CD4-positive, alpha-beta T cell treated with Interleukin-2 at 100 ng/mL for 4 hours (primary cell): Measurements from ENCODE around the gene ATG16L1.

Experiments used
- DNase-seq: peaks from one replicate; pipeline ENCODE4 v3.0.0-alpha.2; 2020; ENCODE audit warnings: low spot score

The ATG16L1 gene

DNA sequence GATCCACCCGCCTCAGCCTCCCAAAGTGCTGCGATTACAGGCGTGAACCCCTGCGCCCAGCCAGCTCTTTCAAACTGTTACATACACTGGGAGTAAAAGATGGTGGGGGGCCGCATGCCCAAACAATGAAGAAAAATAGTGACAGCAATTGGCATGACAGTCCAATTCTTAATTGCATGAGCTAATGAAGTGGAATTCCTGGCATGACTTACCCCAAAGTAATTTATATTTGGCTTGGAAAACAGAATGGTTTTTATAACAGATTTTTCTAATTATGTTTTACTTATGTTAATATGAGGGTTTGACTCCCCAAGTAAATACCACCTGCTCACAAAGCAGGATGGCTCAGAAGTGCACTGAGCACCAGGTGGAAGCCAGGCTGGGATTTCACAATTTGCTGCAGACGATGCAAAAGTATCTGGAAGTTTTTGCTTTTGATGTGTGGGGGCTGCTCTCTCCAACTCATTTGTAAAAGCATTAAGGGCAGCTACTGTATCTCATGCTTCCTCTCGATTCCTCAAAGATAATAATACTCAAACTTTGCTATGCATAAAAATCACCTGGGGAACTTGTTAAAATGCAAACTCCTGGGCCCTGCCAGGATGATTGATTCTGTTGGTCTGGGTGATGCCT lies 24.0 kb upstream of the ATG16L1 start:
- DNase-seq: no peak

DNA sequence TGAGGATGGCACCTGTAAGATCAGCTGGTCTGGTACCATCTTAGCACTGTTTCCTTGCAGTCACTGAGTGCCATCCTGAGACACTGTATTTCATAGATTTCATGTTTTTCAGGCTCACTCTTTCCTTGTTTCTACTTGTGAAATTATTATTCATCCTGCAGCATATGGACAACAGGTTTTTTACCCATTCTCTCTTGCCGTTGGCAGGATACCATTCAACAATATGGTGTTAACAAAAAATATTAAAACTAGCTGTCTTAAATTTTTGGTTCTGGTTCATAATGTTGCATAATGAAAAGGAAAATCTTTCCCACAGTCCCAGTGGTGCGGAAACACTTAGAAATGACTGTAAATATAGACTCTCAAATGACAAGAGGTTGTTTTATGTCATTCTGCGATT lies 23.1 kb upstream of the ATG16L1 start:
- DNase-seq: no peak

DNA sequence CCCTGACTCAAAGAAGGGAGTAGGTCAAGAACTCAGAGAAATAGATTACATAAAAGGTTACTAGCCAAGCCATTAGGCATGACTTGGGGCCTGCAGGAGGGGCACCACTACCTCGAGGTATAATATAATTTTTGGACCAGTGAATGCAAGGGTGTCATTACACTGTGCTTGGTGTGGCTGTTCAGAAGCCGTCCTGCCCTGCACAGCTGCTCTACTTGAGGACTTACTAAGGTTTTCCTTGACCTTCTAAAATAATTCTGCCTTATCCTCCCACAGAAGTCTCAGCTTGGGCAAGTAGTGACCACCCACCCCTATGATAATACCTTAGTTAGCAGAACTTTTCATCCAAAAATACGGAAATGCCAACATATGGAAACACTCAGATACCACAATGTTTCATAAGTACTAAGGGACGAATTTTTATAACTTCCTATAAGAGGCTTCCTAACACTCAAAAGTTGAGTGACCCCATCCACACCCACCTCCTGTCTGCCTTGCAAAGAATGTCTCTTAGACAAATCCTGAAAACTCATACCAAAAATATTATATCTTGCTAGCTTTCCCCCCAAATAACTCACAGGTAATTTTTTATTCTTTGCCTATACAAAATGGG lies 17.7 kb upstream of the ATG16L1 start:
- no peak for DNase-seq

DNA sequence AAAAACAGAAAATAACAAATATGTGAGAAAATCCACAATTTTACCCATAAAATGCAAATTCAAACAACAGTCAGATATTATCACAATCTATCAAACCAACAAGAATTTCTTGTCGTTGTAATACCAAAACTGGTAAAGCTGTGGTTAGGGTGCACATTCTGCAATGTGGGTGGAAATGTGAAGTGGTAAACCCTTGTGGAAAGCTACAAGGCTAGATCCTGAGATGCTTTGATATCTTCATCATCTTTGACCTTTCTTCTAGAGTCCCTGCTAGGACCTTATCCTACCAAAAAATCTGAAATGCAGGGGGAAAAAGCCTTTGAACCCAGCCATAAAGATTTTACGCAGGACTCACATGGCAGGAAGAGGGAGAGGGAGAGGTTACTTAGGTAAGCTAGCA lies 17.2 kb upstream of the ATG16L1 start:
- DNase-seq: peak; percentile 19

DNA sequence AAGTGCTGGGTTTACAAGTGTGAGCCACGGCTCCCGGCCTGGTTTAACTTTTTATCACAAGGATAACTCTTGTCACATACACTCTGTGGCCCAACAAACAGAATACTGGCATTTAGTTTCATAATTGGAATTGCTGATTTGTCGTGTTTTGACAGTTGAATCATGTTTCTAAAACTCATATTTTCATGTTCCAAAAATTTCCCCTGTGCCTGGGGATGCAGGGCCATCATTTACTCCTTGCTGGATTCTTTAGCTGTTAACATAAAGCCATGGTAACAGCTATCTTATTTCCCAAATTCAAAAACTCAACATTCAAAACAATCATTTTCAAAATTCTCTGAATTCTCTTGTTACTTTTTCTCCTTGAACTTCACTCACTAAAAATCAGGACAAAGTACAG lies 16.5 kb upstream of the ATG16L1 start:
- DNase-seq: no peak

DNA sequence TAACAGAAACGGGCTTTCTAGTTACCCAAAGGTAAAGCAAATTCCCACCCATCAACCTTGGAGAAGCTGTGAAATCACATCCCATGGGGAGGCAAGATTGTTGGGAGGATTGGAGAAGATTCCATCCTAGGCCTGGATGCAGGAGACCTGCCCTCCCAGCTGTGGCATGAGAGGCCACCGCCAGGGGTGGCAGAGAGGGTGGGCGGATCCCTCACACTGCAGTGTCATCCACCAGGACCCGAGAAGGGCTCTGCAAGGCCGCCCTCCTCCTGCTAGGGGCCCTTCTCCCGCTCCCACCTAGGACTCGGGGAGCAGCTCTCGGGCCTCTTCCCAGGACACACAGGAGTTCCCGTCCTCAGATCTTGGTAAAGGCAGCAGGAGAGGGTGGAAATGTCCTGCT lies 15.5 kb upstream of the ATG16L1 start:
- DNase-seq: no peak

DNA sequence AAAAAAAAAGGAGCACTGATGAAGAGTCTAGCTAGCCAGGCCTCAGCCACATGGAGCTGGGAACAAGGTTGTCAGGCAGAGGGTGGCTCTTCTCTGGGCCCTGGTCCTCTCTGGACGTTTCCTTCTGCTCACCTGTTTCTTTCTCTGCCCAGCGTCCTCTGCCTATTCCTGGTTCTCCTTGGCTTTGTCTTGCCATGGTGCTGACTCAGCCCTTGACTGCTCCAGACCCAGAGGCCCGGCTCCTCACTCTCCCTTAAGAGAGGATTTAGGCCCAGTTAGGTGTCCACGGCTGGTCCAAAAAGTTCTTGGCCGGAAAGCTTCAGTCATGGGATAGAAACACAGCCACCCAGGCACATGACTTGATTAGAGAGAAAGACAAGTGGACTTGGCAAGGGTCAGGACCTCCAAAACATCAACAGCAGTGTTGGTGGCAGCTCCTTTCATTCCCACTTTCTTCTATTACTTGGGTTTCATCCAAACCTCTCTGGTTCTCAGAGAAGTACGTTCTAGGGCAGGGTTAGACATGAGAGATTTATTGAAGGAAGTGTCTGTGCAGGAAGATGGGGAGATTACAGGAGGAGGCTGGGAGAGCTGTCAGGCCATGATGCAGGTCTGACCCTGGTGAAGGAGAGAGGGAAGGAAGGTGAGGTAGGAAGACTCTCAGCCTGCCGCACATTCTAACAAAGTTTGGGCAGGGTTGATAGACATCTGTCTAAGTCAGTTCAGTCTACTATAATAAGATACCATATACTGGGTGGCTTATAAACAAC lies 14.5 kb upstream of the ATG16L1 start:
- DNase-seq: no peak

DNA sequence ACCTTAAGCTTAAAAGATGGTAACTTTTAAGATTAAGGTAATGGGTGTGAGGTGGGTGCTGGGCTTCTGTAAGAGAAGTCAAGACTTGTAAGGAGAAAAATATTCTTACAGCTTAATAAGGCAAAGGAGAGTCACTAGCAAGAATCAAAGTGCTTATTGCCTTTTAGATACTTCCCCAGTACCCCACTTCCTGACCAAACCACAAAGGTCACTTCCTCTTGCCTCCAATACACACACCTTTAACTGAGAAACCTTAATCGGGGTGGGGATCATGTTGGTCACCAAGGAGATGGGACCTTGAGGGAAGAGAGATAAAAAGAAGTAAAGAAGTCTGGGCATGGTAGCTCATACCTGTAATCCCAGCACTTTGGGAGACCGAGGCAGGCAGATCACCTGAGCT lies 10.6 kb upstream of the ATG16L1 start:
- peak; percentile 77 for DNase-seq

DNA sequence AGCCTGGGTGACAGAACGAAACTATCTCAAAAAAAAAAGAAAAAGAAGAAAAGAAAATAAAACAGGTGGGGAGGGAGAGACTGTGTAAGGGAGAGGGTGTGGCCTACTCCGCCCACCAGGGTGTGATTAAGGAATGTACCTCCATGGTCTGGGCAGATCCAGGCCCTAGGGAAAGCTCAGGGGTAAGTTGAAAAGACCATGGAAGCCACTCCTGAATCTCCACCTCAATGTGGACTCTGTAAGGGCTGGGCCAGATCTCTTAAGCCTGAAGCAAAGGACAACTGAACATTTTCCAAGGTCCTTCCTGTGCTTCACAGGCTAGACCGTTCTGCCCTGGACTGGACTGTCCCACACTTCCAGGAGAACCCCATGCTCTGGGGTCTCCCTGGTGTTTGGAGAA lies 9.7 kb upstream of the ATG16L1 start:
- DNase-seq: no peak

DNA sequence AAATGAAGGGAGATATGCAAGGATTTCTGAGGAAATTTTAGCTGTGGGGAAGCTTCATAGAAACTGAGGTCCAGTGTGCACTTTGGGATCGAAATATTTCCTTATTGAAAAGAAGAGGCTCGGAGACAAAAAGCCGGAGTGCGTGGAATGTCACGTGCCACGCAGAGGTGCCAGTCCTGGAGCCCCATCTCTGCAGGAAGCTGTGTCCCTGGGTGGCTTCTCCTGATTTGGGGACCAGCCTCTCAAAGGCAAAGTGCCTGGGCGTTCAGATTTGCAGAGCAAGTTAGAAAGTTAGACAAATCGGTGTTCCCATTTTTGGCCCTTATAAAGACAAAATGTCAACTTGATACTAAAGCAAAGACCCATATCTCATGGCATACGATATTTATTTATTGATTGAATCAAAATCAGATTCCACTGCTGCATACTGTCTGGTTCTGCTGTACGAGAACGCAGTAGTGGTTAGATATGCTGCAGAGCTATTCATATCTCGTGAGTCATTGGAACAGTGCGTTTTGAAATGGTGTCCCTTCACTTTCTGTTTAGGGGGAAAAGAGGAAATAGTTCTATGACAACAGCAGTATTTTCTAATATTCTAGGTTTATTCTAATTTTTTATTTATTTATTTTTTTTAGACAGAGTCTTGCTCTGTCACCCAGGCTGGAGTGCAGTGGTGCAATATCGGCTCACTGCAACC lies 9.1 kb upstream of the ATG16L1 start:
- peak; percentile 41 for DNase-seq

DNA sequence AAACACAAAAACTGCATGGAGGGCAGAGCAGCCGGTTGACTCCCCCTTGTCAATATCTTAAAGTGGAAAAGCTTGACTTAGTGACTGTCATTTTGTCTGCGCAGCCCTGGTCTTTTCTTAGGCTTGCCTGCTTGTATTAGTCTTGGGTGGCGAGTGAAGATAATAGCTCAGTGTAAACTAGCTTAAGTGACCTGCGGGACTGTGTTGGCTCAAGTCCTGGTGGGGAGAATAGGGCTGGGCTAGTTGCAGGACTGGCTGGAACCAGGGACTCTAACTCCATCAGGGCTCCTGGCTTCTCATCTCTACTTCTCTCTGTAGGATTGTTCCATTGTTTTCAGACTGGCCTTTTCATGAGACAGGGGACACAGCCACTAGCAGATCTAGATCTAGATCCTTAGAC lies 8.1 kb upstream of the ATG16L1 start:
- no peak for DNase-seq

DNA sequence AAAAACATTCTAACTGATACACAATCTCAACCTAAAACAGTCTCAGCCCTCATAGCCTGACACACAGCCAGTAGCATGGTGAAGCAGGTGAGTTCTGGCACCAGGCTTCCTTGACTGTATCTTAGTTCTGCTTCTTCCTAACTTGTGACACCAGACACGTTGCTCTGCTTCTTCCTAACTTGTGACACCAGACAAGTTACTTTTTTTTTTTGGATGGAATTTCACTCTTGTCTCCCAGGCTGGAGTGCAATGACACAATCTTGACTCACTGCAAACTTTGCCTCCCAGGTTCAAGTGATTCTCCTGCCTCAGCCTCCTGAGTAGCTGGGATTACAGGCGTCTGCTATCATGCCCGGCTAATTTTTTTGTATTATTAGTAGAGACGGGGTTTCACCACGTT lies 6.7 kb upstream of the ATG16L1 start:
- DNase-seq: no peak

DNA sequence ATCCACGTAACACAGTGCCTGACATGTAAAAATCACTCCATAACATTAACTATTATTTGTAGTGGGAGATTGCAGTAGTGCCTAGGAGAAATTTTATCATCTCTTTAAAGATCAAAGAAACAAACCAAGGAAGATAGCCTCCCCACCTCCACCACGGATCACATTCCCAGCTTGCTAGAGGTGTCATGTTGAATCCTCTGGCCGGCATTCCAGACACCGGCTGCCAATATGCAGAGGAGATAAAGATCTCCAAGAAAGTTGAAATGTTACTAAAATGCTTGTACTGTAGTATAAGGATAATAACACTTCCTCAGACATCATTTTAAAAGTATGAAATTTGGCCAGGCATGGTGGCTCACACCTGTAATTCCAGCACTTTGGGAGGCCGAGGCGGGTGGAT lies 6.1 kb upstream of the ATG16L1 start:
- no peak for DNase-seq

DNA sequence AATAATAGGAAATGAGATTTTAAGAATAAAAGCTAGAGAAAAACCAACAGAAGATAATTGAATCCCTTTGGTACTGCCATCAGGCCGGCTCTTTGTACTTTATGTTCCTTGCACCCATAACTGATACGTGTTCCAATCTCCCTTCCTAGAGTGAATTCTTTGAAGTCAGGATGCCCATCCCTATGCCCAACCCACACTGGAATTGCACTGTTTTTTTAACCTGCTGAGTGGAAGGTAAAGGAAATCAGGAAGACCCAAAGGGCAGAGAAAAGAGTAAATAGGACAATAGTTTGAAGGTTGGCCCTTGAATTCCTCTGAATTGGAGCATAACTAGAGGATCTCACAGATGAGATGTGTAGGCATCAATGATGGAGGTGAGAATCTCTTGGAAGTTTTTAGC lies 4.4 kb upstream of the ATG16L1 start:
- no peak for DNase-seq

DNA sequence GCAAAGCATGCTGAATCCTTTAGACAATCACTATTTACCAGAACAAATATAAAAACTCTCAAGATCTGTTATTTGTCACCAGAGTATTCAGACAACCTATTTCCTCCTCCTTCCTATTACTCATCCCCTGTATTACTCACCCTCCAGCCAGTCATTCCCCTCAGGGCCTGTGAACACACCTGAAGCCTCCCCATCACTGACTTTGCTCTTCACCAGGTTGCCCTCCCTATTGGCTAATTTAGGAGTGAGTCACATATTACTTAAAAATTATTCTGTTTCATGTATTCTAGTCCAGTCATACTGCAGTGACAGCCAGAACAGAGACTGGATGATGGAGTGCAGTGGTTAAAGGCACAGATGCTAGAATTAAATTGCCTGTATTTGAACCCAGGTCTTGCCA lies 3.7 kb upstream of the ATG16L1 start:
- peak; percentile 91 for DNase-seq

DNA sequence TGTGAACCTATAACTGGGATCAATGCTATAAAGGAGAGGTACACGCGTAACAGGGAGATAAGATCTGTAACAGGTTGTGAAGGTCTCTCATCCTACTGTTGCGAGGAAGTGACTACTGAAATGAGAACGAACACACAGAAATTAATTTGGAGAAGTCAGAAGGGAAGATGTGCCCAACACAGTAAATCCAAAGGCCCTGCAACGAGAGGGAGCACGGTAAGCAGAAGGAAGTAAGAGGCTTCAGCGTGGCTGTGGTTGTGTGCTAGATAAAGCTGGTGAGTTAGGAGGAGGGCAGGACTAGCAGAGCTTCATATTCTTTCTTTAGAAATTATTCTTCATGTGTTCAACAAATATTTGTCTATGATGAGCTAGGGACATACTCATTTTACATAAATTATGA lies 2.5 kb upstream of the ATG16L1 start:
- DNase-seq: peak; percentile 20

DNA sequence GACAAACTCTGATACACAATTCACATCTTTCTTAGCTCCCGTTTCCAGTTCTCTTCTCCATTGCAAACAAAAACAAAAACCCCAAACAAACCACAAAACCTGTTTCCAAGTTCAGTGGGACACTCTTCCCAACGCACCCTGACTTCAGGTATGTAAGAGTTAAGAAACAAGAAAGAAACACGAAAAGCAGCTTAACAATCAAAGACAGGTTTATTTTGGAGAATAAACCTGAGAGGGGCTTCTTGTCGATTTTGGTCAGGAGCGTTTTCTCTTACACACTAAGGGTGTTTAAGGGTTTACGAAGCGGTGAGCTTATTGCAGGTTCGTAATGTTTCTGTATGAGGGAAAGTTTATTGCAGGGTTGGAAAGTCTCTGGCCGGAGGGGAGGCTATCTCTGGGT lies 905 bp upstream of the ATG16L1 start:
- no peak for DNase-seq

DNA sequence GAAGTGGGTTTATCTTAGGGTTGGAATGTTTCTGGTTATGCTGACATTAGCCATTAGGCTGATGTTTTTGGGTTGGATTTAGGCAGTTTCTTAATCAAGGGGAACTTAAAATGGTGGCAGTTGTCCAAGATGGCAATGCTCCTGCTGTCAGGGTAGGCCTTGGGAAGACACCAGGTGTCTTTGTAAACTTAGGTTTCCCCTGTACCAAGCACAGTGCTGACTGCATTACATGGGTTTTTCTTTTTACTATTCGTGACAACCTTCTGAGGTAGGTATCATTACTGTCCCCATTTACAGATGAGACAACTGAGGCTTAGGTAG lies 528 bp upstream of the ATG16L1 start:
- DNase-seq: no peak

DNA sequence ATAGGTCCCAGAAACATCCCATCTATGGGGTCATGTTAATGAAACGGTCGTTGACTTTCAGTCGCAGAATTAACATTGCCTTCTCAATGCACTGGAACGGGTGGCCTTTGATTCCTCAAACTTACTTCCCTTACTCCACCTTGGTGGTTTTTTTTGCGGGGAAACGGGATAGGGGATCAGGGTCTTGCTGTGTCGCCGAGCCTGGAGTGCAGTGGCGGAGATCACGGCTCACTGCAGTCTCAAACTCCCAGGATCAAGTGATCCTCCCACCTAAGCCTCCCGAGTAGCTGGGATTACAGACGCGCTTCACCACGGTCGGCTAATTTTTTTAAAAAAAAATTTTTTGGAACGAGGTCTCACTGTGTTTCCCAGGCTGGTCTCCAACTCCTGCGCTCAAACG lies 754 bp downstream of the ATG16L1 start:
- no peak for DNase-seq

DNA sequence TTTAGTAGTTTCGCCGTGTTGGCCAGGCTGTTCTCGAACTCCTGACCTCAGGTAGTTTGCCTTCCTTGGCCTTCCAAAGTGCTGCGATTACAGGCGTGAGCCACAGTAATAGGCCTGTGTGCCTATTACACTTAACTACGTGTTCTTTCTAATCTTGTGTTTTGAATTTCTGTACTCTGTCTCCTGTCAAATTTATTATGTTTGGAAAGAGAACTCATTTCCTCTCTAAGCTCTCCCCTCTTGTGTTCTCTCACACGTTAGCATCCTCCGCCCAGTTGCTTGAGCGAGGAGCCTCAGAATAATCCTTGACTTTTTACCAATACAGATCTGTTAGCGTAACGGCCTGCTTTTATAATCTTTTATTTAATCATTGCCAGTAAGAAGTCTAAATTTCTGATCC lies 3.7 kb downstream of the ATG16L1 start:
- no peak for DNase-seq

DNA sequence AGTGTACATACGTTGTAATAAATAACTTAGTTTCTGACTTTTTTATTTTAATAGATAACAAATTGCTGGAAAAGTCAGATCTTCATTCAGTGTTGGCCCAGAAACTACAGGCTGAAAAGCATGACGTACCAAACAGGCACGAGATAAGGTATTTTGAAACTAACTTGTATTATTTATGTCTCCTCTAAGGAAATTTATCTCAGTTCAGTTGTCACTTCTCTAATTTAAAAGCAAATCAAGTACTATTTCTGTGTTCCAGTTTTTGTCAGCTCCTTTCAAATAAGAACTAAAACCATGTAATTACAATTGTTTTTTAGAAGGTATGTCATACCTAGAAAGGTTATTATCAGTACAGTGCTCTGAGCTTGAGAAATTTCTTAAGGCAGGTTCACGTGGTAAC lies 4.6 kb downstream of the ATG16L1 start:
- no peak for DNase-seq

DNA sequence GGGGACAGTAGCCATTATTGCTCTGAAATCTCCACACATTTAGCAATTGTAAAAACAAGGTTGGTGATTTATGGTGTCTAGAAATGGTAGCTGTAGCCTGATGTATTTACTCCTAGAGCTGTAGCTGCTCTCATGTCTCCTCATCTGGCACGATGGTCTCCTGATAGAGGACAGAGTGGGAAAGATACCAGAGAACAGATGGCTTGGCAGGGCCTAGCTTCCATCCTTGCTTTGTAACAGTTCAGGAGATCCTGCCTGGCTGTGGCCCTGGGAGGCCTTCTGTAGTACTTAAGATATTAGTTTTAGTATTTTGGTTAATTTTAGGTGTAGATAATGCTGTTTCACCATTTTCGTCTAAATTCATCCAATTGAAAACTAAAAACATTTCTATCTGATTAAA lies 6.7 kb downstream of the ATG16L1 start:
- DNase-seq: no peak

DNA sequence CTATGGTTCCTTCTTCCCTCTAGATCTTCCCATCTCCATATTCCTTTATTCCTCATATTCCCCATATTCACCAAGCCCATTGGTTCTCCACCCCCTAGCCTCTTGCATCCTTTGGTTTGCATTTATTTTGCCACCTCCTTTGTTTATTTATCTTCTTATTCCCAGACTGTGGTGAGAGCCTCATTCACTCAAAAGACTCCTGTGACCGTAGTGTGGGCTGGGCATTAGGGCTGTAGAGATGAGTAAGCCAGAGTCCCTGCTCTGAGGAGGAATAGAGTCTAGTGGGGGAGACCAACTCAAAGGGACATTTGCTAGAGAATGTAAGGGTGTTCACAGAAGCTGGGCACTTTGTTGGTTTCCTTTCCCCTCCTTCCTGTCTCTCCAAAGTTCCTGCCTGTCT lies 8.3 kb downstream of the ATG16L1 start:
- DNase-seq: no peak
